ENCODE data around the gene NBEA. TPM values are rescaled to one million over a fixed set of nuclear protein-coding genes. Genes with fewer than 3 reads are reported as not detected.

The NBEA gene
- total RNA-seq, 1 donor from 2014 or later = 1.2 TPM

DNA sequence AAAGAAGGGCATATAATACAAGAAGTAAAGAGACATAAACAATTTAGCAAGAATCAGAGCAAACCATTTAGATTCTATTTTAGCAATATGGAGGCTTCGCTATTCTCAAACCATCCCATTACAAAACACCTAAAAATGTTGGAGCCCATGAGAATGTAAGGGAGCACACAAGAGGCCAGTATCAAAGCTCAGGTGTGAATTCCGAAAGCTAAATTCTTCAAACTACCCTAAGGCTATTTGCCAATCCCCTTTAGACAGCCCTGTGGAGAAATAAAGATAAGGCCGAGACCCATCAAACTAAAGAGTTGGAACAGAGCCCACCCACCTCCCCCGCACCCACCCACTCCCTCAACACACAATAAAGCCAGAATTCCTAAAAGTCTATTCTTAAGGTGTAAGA, 745.3 kb downstream of the NBEA start:
- ATAC-seq = no peak

DNA sequence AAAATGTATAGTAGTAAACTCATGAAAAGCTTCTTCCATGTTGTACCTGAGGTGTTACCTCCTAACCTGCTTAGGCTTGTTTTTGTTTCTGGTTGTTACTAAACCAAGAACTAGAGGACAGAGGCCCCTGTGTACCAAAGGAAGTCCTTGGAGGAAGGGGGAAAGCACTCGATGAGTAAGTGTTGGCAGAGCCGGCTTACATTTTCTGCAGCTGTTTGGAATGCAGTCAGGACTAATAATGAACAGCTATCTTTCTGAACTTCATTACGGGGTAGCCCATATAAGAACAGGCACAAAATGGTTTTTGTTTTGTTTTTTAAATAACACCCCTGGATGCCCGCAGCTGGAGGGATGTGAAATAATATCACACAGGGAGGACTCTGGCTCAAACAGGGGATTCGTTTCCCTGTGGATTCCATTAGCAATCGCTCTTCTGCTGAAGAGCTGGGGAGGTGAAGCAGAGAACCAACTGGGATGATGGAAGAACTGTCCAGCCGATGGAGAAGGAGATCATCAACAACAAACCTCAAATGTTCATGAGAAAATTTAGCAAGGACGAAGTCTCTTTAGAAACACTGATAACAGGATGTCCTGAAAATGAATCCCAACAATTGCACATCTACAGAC, 748.6 kb downstream of the NBEA start:
- no peak for ATAC-seq

DNA sequence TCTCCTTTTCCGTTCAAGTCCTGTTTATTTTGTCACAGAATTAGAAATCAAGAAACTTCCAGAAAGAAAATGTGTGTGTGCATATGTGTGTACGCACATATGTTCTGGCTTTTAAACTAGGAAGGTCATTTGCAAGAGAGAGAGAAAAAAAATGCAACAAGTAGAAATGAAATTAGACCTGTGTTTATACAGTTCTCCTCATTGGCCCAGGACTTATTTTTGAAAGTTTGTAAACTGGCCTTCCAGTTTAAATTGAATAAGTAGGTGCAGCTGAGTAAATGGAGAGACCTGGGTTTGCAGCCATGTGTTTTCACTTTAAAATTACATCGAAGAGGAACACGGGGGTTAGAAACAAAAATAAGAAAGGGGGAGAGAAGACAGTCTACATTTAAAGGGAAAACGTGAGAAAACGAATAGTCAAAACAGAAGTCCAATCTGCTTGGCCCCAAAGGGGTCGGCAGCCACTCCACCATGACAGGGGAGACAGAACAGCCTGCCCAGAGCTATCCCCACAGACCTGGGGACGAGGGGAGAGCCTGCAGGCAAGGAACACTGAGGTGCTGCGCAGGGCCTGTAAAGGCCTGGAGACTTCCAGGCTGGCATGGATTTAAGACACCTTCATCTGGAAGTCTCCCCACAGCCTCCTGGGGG, 751.2 kb downstream of the NBEA start:
- ATAC-seq = no peak

DNA sequence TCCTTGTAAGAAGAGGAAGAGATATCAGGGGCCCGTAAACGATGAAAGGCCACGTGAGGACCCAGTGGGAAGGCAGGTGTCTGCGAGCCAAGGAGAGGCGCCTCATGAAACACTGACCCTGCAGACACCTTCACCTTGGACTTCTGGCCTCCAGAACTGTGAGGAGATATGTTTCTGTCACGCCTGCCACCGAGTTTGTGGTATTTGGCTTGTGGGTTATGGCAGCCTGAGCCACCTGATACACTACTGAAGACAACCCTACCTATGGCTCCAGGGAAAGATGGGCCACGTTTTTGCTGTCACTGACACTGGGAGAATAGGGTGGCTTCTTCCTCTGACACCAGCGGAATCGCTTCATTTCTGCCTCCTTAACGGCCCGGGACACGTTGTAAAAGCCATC, 752.0 kb downstream of the NBEA start:
- no peak for ATAC-seq

DNA sequence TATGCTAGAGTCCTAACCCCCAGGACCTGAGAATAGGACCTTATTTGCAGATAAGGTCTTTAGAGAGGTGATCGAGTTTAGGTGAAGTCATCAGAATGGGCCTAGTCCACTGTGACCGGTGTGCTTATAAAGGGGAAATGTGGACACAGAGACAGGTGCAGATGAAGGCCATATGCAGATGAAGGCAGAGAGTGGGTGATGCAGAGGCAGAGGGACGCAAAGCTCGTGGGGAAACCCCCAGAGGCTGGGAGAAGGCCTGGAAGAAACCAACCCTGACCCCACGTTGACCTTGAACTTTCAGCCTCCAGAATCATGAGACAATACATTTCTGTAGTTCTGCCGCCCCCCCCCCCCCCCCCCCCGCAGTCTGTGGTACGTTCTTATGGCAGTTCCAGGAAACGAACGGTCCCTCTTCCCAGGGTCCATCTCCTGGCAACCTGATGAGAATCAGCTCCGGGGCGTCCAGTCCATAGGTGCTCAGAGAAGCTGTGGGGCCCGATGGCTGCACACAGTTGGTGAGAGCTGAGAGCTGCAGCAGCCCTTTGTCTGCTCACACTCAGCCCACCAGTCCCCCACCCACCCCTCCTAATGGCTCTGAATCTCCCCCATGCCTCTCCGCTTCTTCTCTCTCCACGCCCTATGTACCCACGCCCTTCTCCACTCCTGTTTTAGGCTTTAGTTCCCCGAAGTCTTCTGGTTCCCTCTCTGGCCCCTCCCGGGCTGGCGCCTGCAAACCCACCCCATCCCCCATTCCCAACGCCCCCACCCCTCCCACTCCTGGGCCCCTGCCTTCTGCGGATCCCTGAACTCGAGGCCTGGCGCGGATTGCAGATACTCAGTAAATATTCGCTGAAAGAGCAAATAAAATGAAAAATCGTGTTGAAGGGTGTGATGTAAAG, 752.7 kb downstream of the NBEA start:
- no peak for ATAC-seq

DNA sequence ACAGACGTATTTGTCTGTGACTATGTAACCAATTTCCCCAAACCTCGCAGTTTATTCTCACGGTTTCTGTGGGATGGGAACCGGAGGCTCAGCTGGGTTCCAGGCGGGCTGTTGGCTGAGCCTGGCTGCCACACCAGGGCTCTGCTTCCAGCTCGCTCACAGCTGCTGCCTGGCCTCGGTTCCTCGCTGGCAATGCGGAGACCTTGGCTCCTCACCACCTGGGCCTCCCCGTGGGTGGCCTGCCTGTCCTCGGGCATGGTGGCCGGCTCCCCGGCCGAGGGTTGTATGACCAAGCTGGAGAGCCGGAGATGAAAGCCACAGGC, 753.3 kb downstream of the NBEA start:
- ATAC-seq = no peak

DNA sequence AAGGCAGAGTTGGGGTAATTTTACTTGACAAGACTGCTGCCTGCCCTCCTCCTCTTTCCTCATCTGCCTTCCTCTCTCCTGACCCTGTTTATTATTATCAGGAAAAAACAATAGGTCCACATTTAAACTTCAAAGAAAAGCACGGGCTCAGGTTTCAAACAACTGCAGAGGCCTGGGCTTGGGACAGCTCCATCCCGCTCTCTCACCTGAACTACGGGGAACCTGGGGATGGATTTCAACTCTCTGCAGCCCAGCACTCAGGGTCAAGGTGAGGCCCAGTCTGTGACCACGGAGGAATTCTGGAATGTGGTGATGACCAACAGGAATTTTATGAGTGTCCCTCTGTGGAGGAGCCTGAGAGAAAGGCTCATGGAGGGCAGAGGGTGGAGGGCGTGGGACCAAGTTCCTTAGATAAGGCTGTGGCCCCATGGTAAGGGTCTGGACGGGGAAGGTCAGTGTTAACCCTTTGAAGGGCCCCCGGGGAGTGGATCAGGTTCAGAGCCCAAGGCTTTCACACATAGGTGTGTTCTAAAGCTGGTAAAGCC, 755.2 kb downstream of the NBEA start:
- no peak for ATAC-seq

DNA sequence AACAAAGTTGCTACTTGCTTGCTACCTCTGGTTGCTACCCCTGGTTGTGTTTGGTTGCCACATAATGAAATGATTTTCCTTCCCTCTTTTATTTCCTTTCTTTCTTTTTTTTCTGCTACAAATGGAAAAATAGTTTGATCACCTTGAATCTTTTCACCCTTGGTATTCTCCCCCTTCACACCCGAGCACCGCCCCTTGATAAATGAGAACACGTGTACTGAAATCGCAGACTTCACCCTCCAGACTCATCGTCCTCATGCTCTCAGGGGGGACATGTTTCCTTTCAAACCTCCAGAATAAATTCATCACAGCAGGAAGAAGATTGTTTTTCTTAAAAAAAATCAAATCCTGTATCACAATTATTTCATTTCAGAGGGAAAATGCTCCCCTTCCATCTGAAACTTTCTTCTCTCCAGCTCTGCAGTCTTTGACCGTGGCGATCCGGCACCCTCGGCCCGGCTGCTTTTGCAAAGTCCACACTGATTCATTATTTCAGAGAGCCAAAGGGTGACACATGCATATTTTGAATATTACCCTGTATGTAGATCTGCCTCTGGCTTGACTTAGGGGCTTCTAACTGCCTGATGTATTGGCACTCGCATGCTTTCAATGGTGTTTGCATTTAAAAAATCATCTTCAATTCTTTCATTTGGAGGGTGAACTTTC, 757.0 kb downstream of the NBEA start:
- ATAC-seq = no peak

DNA sequence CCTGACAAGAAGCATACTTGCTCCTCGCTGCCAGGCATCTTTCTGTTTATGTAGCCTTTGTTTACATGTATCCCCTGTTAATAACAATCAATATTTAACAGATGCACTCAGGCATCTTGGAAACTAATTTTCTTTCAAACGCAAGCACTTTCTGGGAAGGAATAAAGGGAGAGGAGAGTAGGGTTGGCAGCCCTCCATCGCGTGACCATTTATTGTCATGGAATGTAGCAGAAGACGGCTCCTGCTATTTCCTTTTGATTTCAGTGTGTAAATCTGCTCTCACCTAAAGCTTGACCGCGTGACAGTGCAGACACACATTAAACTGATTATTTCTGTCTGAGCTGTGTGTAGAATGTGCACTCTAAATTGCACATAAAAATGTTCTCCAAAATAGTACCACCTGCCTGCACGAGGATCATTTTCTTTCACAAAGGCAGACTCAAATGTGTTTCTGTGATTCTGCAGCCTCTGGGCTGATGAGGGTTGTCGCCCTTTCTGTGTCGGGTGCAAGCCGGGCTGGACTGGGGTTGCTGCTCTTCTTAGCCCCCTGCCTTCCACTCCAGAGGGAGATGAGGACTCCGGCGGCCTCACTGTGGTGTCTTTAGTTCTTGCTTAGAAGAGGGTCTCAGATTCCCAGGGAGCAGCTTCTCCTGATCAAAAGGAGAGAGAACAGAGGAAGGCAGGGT, 757.9 kb downstream of the NBEA start:
- ATAC-seq = no peak

DNA sequence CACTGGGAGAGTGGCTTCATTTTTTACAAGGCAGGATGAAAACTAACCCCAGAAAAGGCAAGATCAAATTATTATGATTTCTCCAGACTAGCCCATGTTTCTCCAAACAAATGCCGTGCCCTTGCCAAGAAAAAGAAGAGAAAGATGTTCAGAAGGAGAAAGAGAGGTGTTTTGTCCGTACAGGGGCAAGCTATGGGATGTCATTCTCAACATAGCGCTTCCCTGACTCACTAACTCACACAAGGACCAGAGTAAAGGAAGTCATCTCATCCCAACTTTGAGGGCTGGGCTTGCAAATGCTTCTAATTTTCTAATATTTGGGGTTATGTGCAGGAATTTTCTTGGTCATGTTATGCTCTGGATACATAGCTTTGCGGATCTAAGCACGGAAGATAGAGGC, 758.6 kb downstream of the NBEA start:
- no peak for ATAC-seq

DNA sequence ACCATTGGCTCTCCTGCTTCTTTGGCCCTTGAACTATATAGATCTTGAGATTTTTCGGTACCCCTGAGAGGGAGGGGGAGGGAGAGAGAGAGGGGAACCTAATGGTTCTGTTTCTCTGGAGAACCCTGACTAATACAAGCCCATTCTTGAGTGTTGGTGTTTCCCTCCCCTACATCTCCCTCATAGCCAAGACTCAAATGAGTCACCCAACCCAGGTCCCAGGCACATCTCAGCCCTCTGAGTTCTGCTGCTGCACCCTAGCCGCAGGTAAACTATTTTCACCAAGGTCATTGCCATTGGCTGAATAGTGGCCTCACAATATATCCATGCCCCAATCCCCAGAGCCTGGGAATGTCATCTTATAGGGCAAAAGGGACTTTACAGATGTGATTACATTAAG, 760.2 kb downstream of the NBEA start:
- ATAC-seq = no peak

DNA sequence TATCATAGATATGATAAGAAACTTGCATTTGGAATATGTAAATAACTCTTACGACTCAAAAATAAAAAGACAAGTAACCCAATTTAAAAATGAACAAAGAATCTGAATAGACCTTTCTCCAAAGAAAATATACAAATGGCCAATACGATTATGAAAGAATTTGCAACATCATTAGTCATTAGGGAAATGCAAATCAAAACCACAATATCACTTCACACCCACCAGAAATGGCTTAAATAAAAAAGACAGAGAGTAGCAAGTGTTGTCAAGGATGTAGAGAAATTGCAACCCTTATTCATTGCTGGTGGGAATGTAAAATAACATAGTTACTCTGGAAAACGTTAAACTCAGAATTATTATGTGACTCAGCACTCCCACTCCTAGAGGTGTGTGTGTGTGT, 761.0 kb downstream of the NBEA start:
- ATAC-seq = no peak

DNA sequence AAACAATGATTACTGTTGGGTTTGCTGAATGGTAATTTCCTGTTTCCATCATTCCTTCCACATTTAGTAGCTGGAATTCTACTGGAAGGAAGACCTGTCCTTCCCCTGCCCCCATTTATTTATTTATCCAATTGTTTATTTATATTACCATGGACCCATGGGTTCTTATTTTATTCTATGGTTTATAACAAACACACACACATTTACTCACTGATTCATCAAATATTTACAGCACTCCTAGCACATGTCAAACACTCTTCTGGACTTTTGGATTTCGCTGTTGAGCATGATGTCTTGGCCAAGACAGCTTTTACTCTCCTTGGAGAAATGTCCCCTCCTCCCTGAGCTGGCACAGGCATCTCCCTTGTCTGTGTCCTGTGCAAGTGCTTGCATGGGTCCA, 762.3 kb downstream of the NBEA start:
- ATAC-seq = no peak

DNA sequence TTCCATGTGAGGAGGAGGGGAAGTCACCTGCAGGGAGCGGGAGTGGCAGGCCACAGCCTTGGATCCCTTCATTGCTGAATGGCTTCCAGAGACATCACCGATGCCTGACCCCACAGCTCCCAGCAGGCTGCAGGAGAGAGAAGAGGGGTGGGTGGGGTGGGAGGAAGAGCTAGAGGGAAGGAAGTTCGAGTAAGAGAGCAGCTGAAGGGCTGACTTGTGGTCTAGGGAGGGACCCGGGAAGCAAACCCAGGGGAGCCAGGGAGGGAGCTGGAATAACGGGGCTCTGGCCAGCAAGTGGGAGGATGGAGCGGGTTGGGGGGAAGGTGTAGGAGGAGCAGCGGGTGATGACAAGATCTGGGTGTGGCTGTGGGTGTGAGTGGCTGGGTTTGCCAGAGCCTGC, 764.2 kb downstream of the NBEA start:
- ATAC-seq = no peak

DNA sequence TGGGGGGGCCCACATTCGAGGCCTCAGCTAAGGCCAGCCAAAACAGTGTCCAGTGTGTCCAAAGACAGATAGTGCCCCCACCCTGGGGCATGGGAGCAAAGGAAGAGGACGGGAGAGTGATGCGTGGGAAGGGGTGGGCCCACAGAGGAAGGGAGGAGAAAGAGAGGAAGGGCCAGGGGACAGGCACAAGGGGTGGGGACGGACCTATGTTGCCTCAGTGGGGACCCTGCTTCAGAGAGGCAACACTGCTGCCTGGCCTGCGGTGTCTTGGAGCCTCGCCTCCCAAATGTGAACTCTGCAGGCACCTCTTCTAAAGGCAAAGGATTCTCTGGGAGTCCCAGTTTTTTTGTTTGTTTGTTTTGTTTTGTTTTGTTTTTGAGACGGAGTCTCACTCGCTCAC, 764.7 kb downstream of the NBEA start:
- ATAC-seq = no peak

DNA sequence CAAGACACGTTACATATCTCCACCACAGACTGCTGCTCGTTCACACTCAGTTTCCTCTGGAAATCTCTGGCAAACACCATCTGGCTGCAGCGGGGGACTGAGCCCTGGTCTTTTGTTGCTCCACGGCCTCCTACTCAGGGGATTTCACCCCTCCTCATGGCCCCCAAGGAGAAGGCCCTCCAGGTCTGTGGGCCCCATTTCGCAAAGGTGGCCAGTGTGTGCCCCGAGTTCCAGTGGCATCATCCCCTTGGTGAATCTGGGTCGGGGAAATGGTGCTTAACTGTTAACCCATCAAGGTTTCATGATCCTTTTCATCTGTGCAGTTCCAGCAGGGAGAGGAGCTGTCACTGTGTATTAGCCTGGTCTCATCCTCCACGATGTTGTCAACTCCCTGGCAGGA, 769.8 kb downstream of the NBEA start:
- ATAC-seq = no peak

DNA sequence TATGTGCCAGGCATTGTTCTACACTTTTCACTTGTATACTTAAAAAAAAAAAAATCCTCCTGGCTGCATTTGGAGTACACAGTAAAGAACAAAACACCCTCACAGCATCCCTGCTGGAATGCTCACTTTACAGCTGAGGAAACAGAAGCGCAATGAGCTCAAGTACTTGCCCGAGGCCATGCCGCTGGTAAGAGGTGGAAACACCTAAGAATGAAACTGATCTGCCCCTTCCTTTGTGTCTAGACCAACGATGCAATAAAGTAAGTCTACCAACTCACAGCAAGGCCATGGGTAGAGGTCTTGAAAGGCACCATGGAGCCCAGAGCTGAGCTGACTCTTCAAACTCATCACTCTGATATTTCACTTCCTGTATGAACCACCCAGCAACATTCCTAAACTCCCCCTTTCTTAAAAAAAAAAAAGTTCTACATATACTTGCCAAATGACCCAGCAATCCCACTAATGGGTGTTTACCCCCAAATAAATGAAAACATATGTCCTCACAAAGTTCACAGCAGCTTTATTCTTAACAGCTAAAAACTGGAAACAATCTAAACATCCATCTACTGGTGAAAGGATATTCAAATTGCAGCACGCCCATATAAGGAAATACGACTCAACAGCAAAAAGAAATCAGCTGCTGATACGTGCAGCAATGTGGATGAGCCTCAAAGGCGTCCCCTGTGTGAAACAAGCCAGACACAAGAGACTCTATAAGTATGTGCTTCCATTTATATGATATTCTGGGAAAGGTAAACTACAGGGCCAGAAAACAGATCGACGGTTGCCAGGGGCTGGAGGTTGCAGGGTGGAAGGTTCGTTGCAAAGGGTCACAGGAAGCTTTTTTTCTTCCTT, 771.1 kb downstream of the NBEA start:
- ATAC-seq = no peak

DNA sequence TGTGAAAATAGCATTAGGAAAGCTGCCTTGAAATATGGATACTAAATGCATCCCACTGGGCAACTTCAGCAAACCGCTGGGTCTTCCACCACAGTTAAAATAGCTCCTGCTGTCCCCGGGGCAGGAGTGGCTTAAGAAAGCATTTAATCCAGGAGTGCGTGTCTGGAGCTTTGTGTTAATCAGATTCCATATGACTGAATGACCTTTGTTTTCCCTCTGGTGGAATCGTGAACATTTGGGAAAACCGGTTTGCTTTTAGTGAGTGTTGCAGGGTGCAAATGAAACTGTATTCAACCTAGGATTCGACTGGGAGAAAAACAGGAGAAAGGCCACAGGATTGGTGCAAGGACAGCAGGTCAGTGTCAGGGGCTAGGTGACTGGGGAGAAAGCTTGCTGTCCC, 772.1 kb downstream of the NBEA start:
- no peak for ATAC-seq

DNA sequence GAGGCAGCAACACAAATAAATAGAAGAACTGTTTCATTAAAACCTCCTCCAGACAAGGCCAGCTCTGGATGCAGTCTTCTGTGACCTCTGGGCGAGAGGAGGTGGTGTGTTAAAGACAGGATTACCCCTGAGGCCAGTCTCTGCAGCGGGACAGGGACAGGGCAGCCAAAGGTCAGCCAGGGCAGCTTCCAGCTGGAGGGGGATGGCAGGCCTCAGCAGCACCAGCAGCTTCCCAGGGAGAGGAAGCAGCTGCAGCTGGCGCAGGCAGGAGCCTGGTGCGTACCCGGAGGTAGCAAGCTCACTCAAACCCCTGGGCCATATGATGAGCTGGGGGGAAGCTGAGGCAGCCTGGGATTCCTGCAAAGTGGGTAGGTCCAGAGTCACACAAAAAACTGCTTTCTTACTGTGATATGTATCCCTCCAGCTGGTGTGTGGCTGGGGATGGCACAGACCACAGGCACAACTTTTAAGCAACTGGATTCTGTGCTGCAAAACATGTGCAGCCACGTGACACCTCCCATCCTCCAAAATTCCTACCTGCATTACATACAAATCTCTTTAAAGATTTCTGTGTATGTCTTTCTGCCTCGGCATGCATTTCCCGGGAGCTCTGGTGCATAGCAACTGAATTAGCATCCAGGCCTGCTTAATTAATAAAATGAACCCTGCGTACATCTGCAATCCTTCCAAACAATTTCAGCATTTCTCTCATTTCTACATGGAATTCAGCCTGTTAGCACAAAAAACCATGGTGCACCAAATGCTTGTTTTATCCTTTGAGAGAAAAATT, 772.7 kb downstream of the NBEA start:
- no peak for ATAC-seq

DNA sequence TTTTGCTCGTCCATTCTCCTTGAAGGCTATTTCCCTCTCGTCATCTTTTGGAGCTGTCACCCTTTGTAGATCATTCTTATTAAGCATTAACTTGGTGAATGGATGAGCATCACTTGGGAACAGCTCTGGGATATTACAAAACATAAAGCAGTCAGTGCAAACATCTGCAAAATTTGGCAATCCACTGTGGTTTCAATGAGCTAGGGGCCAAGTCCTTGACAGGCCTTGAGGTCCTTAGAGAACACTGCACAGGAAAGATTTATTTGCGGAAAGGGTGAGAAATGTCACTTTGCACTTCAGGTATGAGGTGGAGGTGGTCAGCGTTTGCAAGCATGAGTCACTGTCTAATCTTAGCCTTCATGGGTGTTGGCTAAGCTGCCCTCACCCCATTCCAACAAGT, 774.1 kb downstream of the NBEA start:
- ATAC-seq = no peak

DNA sequence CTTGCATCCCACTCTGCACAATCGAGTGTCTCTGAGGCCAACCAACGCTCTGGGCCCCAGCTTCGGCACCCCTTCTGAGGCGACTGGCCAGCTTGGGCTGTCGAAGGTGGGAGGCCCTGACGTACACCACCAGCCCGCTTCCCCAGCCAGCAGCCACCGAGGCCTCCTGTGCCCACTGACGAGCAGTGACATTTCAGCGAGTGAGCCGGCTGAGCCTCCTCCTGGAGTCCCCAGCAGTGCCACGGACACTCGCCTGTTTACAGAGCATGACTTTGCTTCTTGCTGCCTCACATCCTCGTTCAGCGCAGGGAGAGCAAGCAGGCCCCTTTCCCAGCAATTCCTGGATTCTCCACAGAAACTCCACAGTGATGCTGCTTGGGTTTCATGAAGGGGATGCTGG, 774.7 kb downstream of the NBEA start:
- ATAC-seq = no peak
